ENCODE results near the gene MRPS22. TPM values are rescaled to one million over a fixed set of nuclear protein-coding genes. Genes with fewer than 3 reads are reported as not detected.

Gene MRPS22
- total RNA-seq, 2 experiments from 2014 or later: 39.6 to 42.6 TPM

- DNase-seq (no peak), ATAC-seq (ENCODE audit: poor library complexity) (no peak)
- H3K4me3 ChIP-seq (ENCODE audit: low read length): no peak overlapping the region
- Mint-ChIP-seq H3K9me3 (no peaks in the 10 kb centered on the region), H3K27me3 (peaks cover 23% of the 10 kb centered on the region), H3K36me3 (ENCODE audit: low read depth) (no peaks in the 10 kb centered on the region), H3K4me3 (no peak overlapping the region), H3K4me1 (ENCODE audit: low read depth) (no peaks in the 10 kb centered on the region), H3K27ac (no peak overlapping the region)
- TF ChIP-seq CTCF (IDR thresholded peaks at IDR 0.05): no peak
- H3K27me3 ChIP-seq (ENCODE audit: control insufficient read depth in 1 of 2, insufficient read depth in 2 of 2, low read length in 2 of 2): peaks cover 0 to 4% of the 10 kb centered on the region in 2 experiments
- intact Hi-C loops (cut with DNase I, micrococcal nuclease): loop anchor here in 1 of 2 experiments (10.0 kb wide), 1 partner anchor 625 kb away; no protein-coding TSS in a partner anchor
- CTCF ChIA-PET: no interaction called here
- no peaks in the 10 kb centered on the region for H3K9me3 ChIP-seq (ENCODE audit: control insufficient read depth in 1 of 2, insufficient read depth in 1 of 2, low read length in 2 of 2)
- no peak overlapping the region for H3K27ac ChIP-seq (ENCODE audit: low read depth in 1 of 2, low read length in 2 of 2)
- POLR2A ChIA-PET: no interaction called here
- H3K36me3 ChIP-seq (ENCODE audit: insufficient read depth, low read length): no peaks in the 10 kb centered on the region
- H3K4me1 ChIP-seq (ENCODE audit: insufficient read depth, low read length): no peaks in the 10 kb centered on the region
Observed at GRCh38 chr3:139319428-139320402, 24.1 kb upstream of the MRPS22 start.

GRCh38 chr3:139320551-139321309, 23.1 kb upstream of the MRPS22 start:
- H3K27ac Mint-ChIP-seq: no peak overlapping the region
- intact Hi-C loops (cut with DNase I, micrococcal nuclease): loop anchor here in 1 of 2 experiments (10.0 kb wide), 1 partner anchor 626 kb away; no protein-coding TSS in a partner anchor
- POLR2A ChIA-PET: no interaction called here
- no peaks in the 10 kb centered on the region for H3K36me3 ChIP-seq (ENCODE audit: insufficient read depth, low read length)
- H3K4me3 Mint-ChIP-seq: no peak overlapping the region
- ATAC-seq (ENCODE audit: poor library complexity) (no peak), DNase-seq (no peak)
- H3K9me3 ChIP-seq (ENCODE audit: control insufficient read depth in 1 of 2, insufficient read depth in 1 of 2, low read length in 2 of 2): no peaks in the 10 kb centered on the region
- peaks cover 13% of the 10 kb centered on the region for H3K27me3 Mint-ChIP-seq
- H3K4me1 ChIP-seq (ENCODE audit: insufficient read depth, low read length): no peaks in the 10 kb centered on the region
- H3K27me3 ChIP-seq (ENCODE audit: control insufficient read depth in 1 of 2, insufficient read depth in 2 of 2, low read length in 2 of 2): no peaks in the 10 kb centered on the region
- H3K36me3 Mint-ChIP-seq (ENCODE audit: low read depth): no peaks in the 10 kb centered on the region
- CTCF ChIA-PET: no interaction called here
- H3K4me3 ChIP-seq (ENCODE audit: low read length): no peak overlapping the region
- H3K27ac ChIP-seq (ENCODE audit: low read depth in 1 of 2, low read length in 2 of 2): no peak overlapping the region
- H3K9me3 Mint-ChIP-seq: no peaks in the 10 kb centered on the region
- no peak for TF ChIP-seq CTCF (IDR thresholded peaks at IDR 0.05)
- no peaks in the 10 kb centered on the region for H3K4me1 Mint-ChIP-seq (ENCODE audit: low read depth)

- intact Hi-C loops (cut with DNase I, micrococcal nuclease): loop anchor here in 1 of 2 experiments (10.0 kb wide), 1 partner anchor 628 kb away; no protein-coding TSS in a partner anchor
- no peak overlapping the region for H3K27ac Mint-ChIP-seq
- TF ChIP-seq CTCF (IDR thresholded peaks at IDR 0.05): no peak
- Histone ChIP-seq H3K9me3 (ENCODE audit: control insufficient read depth in 1 of 2, insufficient read depth in 1 of 2, low read length in 2 of 2) (no peaks in the 10 kb centered on the region), H3K27ac (ENCODE audit: low read depth in 1 of 2, low read length in 2 of 2) (no peak overlapping the region), H3K4me3 (ENCODE audit: low read length) (no peak overlapping the region), H3K36me3 (ENCODE audit: insufficient read depth, low read length) (no peaks in the 10 kb centered on the region), H3K4me1 (ENCODE audit: insufficient read depth, low read length) (no peaks in the 10 kb centered on the region), H3K27me3 (ENCODE audit: control insufficient read depth in 1 of 2, insufficient read depth in 2 of 2, low read length in 2 of 2) (no peaks in the 10 kb centered on the region)
- ChIA-PET POLR2A (no interaction called here), CTCF (no interaction called here)
- no peak overlapping the region for H3K4me3 Mint-ChIP-seq
- H3K4me1 Mint-ChIP-seq (ENCODE audit: low read depth): no peaks in the 10 kb centered on the region
- DNase-seq: no peak
- H3K36me3 Mint-ChIP-seq (ENCODE audit: low read depth): no peaks in the 10 kb centered on the region
- no peak for ATAC-seq (ENCODE audit: poor library complexity)
- peaks cover 3% of the 10 kb centered on the region for H3K27me3 Mint-ChIP-seq
- H3K9me3 Mint-ChIP-seq: no peaks in the 10 kb centered on the region
Observed at GRCh38 chr3:139322346-139322745, 21.5 kb upstream of the MRPS22 start.

Measured in CD4-positive, alpha-beta T cell (primary cell).